Measurements from ENCODE around the gene LDAF1.
A peak's percentile ranks its signal among the peaks of the same experiment; 100 is the strongest.
"Not testable (repeated sequence)": the region's sequence is repeated elsewhere in the genome, so short reads cannot be mapped to it uniquely, and the experiment has no call there.

LDAF1 gene

GRCh38 chr16:21158208-21159110 is at the start of gene LDAF1:
TSS of gene LDAF1 (plus strand) at chr16:21158674. CDS start at chr16:21161183, 2,509 bp downstream.
- H3K4me3 Mint-ChIP-seq: peak within 1 kb of the TSS; percentile 90
- H3K27ac Mint-ChIP-seq: peak within 1 kb of the TSS; percentile 69
- H3K27me3 Mint-ChIP-seq: no peaks in the 10 kb centered on the region
- H3K4me1 Mint-ChIP-seq: peaks cover 33% of the 10 kb centered on the region
- H3K9me3 Mint-ChIP-seq: no peaks in the 10 kb centered on the region
- no peaks in the 10 kb centered on the region for H3K36me3 Mint-ChIP-seq

DNA sequence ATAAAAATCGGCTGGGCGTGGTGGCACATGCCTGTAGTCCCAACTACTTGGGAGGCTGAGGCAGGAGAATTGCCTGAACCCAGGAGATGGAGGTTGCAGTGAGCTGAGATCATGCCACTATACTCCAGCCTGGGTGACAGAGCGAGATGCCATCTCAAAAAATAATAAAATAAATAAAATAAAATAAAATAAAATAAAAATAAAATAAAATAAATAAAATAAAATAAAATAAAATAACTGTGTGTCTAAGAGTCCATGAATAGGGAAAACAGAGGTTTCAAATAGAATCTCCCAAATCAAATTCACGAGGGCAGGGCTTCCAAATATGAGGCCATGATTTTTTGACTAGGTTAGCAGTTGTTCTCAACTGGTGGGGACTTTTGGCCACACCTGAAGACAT is 42.9 kb upstream of the LDAF1 start:
- not testable (repeated sequence) for H3K27me3 Mint-ChIP-seq, H3K9me3 Mint-ChIP-seq, H3K4me3 Mint-ChIP-seq, H3K27ac Mint-ChIP-seq, H3K36me3 Mint-ChIP-seq
- peaks cover 20% of the 10 kb centered on the region for H3K4me1 Mint-ChIP-seq

- Mint-ChIP-seq H3K27ac (no peak overlapping the region), H3K9me3 (peaks cover 6% of the 10 kb centered on the region), H3K4me1 (peaks cover 20% of the 10 kb centered on the region), H3K36me3 (peaks cover 9% of the 10 kb centered on the region), H3K4me3 (peak overlapping the region; percentile 82), H3K27me3 (peaks cover 1% of the 10 kb centered on the region)
These were observed 42.3 kb upstream of the LDAF1 start for GRCh38 chr16:21116148-21116693.

GRCh38 chr16:21117567-21117966 is 40.9 kb upstream of the LDAF1 start:
- Mint-ChIP-seq H3K4me1 (peaks cover 20% of the 10 kb centered on the region), H3K36me3 (peaks cover 10% of the 10 kb centered on the region), H3K9me3 (peaks cover 6% of the 10 kb centered on the region), H3K27me3 (no peaks in the 10 kb centered on the region), H3K27ac (peak overlapping the region; percentile 27), H3K4me3 (peak overlapping the region; percentile 82)

- peaks cover 18% of the 10 kb centered on the region for H3K36me3 Mint-ChIP-seq
- H3K4me1 Mint-ChIP-seq: peaks cover 19% of the 10 kb centered on the region
- no peaks in the 10 kb centered on the region for H3K27me3 Mint-ChIP-seq
- H3K27ac Mint-ChIP-seq: no peak overlapping the region
- no peak overlapping the region for H3K4me3 Mint-ChIP-seq
- H3K9me3 Mint-ChIP-seq: peaks cover 6% of the 10 kb centered on the region
These were observed 37.4 kb upstream of the LDAF1 start for GRCh38 chr16:21120976-21121520.

DNA sequence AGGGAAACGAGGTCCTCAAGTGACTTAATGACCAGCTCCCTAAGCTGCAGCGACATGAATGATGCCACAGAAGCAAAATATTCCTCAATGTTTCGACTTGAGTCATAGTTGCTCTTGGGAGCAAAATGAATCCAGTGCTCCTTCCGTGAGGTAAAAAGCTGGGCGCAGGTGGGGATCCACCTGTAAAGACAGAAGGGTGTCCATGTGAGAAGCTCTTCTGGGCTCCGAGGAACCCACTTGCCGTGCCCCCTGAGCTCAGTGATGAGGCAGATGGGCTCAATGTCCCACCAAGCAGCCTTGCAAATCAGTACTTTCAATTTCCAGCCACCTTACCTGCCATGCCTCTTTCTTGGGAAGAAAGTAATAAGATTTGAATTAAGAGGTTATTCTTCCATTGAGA is 33.3 kb upstream of the LDAF1 start:
- no peaks in the 10 kb centered on the region for H3K9me3 Mint-ChIP-seq
- peaks cover 11% of the 10 kb centered on the region for H3K36me3 Mint-ChIP-seq
- no peak overlapping the region for H3K4me3 Mint-ChIP-seq
- no peak overlapping the region for H3K27ac Mint-ChIP-seq
- no peaks in the 10 kb centered on the region for H3K27me3 Mint-ChIP-seq
- no peaks in the 10 kb centered on the region for H3K4me1 Mint-ChIP-seq

GRCh38 chr16:21126518-21126917 is 32.0 kb upstream of the LDAF1 start:
- Mint-ChIP-seq H3K27ac (no peak overlapping the region), H3K4me1 (no peaks in the 10 kb centered on the region), H3K4me3 (no peak overlapping the region)

DNA sequence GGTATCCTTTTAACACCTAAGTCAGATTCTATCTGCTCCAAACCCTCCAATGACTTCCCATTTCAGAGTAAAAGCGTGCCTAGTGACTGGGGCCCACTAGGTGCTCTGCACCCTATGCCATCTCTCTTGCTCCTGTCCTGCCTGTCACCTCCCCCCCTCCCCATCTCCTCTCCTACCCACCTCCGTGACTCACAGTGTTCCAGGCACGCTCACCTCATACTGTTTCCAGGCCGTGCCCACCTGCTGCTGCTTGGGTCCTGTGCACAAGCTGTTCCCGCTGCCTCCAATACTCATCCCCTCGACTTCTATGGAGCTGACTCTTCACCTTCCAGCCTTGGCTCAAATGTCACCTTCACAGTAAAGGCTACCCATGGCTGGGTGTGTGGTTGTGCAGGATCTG is 29.5 kb upstream of the LDAF1 start:
- no peaks in the 10 kb centered on the region for H3K4me1 Mint-ChIP-seq
- H3K4me3 Mint-ChIP-seq: no peak overlapping the region
- H3K27ac Mint-ChIP-seq: no peak overlapping the region
- no peaks in the 10 kb centered on the region for H3K27me3 Mint-ChIP-seq
- H3K9me3 Mint-ChIP-seq: no peaks in the 10 kb centered on the region
- H3K36me3 Mint-ChIP-seq: peaks cover 8% of the 10 kb centered on the region

More at GRCh38 chr16:21126518-21126917, 32.0 kb upstream of the LDAF1 start:
- Mint-ChIP-seq H3K27me3 (no peaks in the 10 kb centered on the region), H3K36me3 (peaks cover 11% of the 10 kb centered on the region), H3K9me3 (no peaks in the 10 kb centered on the region)

DNA sequence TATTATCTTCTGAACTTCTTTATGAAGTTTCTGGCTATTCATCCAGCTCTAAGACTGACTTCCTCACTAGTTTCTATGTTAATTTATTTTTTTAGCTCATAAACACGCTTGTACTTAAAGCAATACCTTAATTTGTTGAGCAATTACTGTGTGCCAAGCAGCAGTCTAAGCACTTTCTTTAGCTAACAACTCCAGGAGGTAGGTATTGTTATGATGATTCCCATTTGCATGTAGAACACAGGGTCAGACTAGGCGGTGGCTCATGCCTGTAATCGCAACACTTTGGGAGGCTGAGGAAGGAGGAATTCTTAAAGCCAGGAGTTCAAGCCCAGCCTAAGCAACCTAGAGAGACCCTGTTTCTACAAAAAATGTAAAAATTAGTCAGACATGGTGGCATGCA is 27.7 kb upstream of the LDAF1 start:
- Mint-ChIP-seq H3K9me3 (no peaks in the 10 kb centered on the region), H3K4me1 (no peaks in the 10 kb centered on the region), H3K36me3 (peaks cover 2% of the 10 kb centered on the region), H3K27ac (no peak overlapping the region), H3K27me3 (no peaks in the 10 kb centered on the region), H3K4me3 (no peak overlapping the region)

DNA sequence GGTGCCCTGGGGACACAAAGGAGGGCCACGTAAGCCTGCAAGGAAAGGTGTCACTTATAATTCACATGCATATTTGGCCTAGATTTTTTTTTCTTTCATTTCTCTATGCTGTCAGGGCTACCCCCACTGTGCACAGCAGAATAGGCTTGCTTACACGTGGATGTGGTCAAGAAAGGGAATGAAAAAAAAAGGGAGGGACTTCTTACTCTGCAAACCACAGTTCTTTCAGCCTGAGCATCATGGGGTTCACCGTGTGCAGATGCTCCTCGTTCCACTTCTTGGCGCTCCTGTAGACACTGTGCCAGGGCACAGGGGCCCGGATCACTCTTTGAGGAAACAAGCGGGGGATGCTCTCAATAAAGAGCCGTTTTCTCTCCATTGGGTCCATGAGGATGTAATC is 24.4 kb upstream of the LDAF1 start:
- Mint-ChIP-seq H3K27ac (no peak overlapping the region), H3K9me3 (no peaks in the 10 kb centered on the region), H3K4me1 (no peaks in the 10 kb centered on the region), H3K27me3 (no peaks in the 10 kb centered on the region), H3K36me3 (peaks cover 1% of the 10 kb centered on the region), H3K4me3 (no peak overlapping the region)

DNA sequence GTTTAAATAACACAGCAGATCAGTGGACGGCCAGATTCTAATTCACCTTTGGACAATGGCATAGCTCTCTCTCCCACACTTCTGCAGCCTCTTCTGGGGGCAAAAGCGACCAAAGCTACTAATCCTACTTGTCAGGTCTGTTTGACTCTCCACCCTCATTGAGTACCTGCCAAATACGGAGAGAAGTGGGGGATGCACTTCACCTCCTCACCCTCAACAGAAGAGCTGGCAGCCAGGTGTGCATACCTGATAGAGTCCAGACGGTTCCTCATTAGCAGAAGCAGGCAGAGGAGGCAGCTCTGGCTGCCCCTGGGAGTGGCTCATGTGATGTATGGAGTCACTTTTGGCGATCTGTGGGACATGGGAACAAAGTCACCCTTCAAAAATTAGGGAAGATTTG is 12.7 kb upstream of the LDAF1 start:
- Mint-ChIP-seq H3K9me3 (peaks cover 6% of the 10 kb centered on the region), H3K4me1 (no peaks in the 10 kb centered on the region), H3K36me3 (peaks cover 4% of the 10 kb centered on the region), H3K4me3 (no peak overlapping the region), H3K27me3 (no peaks in the 10 kb centered on the region), H3K27ac (no peak overlapping the region)

DNA sequence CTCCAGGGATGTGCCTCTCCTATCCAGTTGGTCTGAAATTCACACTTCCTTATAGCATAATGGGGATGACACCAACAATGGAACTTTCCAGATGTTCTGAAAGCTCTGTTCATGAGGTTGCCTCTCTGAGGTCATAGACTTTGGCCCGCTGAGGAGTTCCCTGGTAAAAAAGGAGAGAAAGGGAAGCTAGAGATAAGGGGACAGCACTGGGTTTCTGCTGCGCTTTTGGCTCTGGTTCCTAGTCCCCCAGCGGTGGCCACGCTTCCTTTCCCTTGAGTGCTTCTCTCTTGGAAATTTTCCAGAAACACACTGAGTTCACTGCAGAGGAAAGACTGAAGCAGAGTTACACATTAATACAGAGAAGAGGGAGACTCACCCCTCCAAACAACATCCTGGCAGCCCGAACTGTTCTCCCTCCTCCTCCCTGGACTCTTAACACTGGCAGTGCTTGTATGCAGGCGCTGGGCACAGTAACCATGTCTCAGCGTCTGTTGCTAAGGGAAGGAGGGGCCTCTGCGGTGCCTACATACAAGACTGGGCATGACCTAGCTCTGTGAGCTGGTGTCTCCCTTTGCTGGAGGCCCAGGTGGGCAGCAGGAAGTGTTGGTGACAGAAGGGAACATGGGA is 8.0 kb upstream of the LDAF1 start, which contains the start of gene DNAH3:
DNAH3 (minus strand) TSS at position 472 of the 627 bp plus-strand sequence. CDS start 527 bp downstream, outside the sequence.
- no peaks in the 10 kb centered on the region for H3K4me1 Mint-ChIP-seq
- H3K27ac Mint-ChIP-seq: no peak within 1 kb of the TSS
- no peaks in the 10 kb centered on the region for H3K9me3 Mint-ChIP-seq
- no peaks in the 10 kb centered on the region for H3K36me3 Mint-ChIP-seq
- no peaks in the 10 kb centered on the region for H3K27me3 Mint-ChIP-seq
- H3K4me3 Mint-ChIP-seq: no peak within 1 kb of the TSS

GRCh38 chr16:21152160-21153030 is 6.1 kb upstream of the LDAF1 start:
- not testable (repeated sequence) for H3K4me3 Mint-ChIP-seq, H3K36me3 Mint-ChIP-seq, H3K4me1 Mint-ChIP-seq

GRCh38 chr16:21153124-21153729 is 5.2 kb upstream of the LDAF1 start:
- H3K27ac Mint-ChIP-seq, H3K36me3 Mint-ChIP-seq, H3K4me1 Mint-ChIP-seq, H3K4me3 Mint-ChIP-seq, H3K27me3 Mint-ChIP-seq, H3K9me3 Mint-ChIP-seq: not testable (repeated sequence)

More at GRCh38 chr16:21152160-21153030, 6.1 kb upstream of the LDAF1 start:
- not testable (repeated sequence) for H3K9me3 Mint-ChIP-seq, H3K27ac Mint-ChIP-seq, H3K27me3 Mint-ChIP-seq

GRCh38 chr16:21156011-21156410 is 2.5 kb upstream of the LDAF1 start:
- not testable (repeated sequence) for H3K36me3 Mint-ChIP-seq, H3K27me3 Mint-ChIP-seq, H3K4me3 Mint-ChIP-seq, H3K9me3 Mint-ChIP-seq, H3K27ac Mint-ChIP-seq
- peaks cover 28% of the 10 kb centered on the region for H3K4me1 Mint-ChIP-seq
